ENCODE results near the gene KMT2C. TPM values are rescaled to one million over a fixed set of nuclear protein-coding genes. Genes with fewer than 3 reads are reported as not detected.

Gene KMT2C
- total RNA-seq, 4 donors from 2014 or later, result 84.2 to 185 (median 111) TPM

GRCh38 chr7:152115021-152115718 is 320.6 kb downstream of the KMT2C start:
- Histone ChIP-seq H3K4me1 (no peaks in the 10 kb centered on the region), H3K27me3 (no peaks in the 10 kb centered on the region), H3K9me3 (no peaks in the 10 kb centered on the region), H3K4me3 (no peak overlapping the region), H3K36me3 (peaks cover 0 to 41% (median 0%) of the 10 kb centered on the region in 3 donors), H3K27ac (no peak overlapping the region)
- no peak for DNase-seq
- no peak for TF ChIP-seq POLR2A (IDR thresholded peaks at IDR 0.05)
- TF ChIP-seq, protein P1, sequence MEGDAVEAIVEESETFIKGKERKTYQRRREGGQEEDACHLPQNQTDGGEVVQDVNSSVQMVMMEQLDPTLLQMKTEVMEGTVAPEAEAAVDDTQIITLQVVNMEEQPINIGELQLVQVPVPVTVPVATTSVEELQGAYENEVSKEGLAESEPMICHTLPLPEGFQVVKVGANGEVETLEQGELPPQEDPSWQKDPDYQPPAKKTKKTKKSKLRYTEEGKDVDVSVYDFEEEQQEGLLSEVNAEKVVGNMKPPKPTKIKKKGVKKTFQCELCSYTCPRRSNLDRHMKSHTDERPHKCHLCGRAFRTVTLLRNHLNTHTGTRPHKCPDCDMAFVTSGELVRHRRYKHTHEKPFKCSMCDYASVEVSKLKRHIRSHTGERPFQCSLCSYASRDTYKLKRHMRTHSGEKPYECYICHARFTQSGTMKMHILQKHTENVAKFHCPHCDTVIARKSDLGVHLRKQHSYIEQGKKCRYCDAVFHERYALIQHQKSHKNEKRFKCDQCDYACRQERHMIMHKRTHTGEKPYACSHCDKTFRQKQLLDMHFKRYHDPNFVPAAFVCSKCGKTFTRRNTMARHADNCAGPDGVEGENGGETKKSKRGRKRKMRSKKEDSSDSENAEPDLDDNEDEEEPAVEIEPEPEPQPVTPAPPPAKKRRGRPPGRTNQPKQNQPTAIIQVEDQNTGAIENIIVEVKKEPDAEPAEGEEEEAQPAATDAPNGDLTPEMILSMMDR (IDR thresholded peaks at IDR 0.05), result no peak

GRCh38 chr7:152112829-152113228 is 323.0 kb downstream of the KMT2C start:
- no peaks in the 10 kb centered on the region for H3K4me1 ChIP-seq
- H3K9me3 ChIP-seq, result no peaks in the 10 kb centered on the region
- H3K27me3 ChIP-seq, result no peaks in the 10 kb centered on the region
- TF ChIP-seq, protein P1 (IDR thresholded peaks at IDR 0.05), result no peak
- DNase-seq, result no peak
- H3K36me3 ChIP-seq, result peaks cover 0 to 19% (median 0%) of the 10 kb centered on the region in 3 donors
- no peak overlapping the region for H3K27ac ChIP-seq
- H3K4me3 ChIP-seq, result no peak overlapping the region

GRCh38 chr7:152108359-152108758 is 327.4 kb downstream of the KMT2C start:
- no peaks in the 10 kb centered on the region for H3K4me1 ChIP-seq
- H3K27me3 ChIP-seq, result no peaks in the 10 kb centered on the region
- no peak for TF ChIP-seq POLR2A (IDR thresholded peaks at IDR 0.05)
- TF ChIP-seq, protein P1 (IDR thresholded peaks at IDR 0.05), result no peak
- H3K36me3 ChIP-seq, result peaks cover 0 to 16% (median 0%) of the 10 kb centered on the region in 3 donors
- H3K27ac ChIP-seq, result no peak overlapping the region
- no peak overlapping the region for H3K4me3 ChIP-seq
- no peak for DNase-seq
- H3K9me3 ChIP-seq, result no peaks in the 10 kb centered on the region

DNA sequence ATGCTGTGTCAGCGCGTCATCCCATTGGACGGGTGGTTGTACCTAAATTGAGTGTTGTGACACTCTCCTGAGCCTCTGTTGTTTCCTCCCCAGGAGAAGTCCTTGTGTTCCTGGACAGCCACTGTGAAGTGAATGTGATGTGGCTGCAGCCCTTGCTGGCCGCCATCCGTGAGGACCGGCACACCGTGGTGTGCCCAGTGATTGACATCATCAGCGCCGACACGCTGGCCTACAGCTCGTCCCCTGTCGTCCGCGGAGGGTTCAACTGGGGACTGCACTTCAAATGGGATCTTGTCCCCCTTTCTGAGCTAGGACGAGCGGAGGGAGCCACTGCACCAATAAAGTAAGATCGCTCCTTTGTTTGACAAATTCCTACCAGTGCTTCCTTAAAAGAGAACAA is 327.9 kb downstream of the KMT2C start:
- no peak for TF ChIP-seq POLR2A (IDR thresholded peaks at IDR 0.05)
- TF ChIP-seq, protein P1 (IDR thresholded peaks at IDR 0.05), result no peak
- H3K9me3 ChIP-seq, result no peaks in the 10 kb centered on the region
- no peak overlapping the region for H3K4me3 ChIP-seq
- DNase-seq, result no peak
- no peak overlapping the region for H3K27ac ChIP-seq
- H3K27me3 ChIP-seq, result no peaks in the 10 kb centered on the region
- H3K36me3 ChIP-seq, result peaks cover 0 to 20% (median 0%) of the 10 kb centered on the region in 3 donors
- no peaks in the 10 kb centered on the region for H3K4me1 ChIP-seq

DNA sequence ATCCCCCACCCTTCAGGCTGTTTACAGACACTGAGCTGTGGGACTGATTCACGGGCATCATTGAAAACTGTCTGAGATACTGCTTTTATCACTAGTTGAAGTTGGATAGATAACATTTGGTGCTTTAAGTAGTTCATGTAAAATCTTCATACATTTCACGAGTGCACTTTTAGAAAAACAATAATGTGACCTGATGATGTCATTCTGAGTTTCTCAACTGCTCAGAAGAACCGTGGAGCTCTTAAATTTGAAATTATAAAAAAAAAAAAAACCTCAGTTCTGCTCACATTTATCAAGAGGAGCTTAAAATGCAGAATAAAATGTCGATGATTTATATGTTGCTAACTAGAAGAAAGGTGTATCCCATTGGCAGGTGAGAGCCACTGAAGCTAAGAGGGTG is 328.8 kb downstream of the KMT2C start:
- TF ChIP-seq, protein P1 (IDR thresholded peaks at IDR 0.05), result no peak
- no peak for TF ChIP-seq POLR2A (IDR thresholded peaks at IDR 0.05)
- Histone ChIP-seq H3K4me1 (no peaks in the 10 kb centered on the region), H3K4me3 (no peak overlapping the region), H3K27me3 (no peaks in the 10 kb centered on the region), H3K36me3 (peaks cover 0 to 21% (median 0%) of the 10 kb centered on the region in 3 donors), H3K9me3 (no peaks in the 10 kb centered on the region), H3K27ac (no peak overlapping the region)
- DNase-seq, result no peak

All from Peyer's patch (tissue), 4 donors.